ENCODE measurements around the gene MAML2. TPM values are rescaled to one million over a fixed set of nuclear protein-coding genes. Genes with fewer than 3 reads are reported as not detected.
"Not testable (repeated sequence)": the region's sequence is repeated elsewhere in the genome, so short reads cannot be mapped to it uniquely, and the experiment has no call there.

Gene MAML2
- total RNA-seq, 1 donor from 2014 or later, result 1.3 TPM

DNA sequence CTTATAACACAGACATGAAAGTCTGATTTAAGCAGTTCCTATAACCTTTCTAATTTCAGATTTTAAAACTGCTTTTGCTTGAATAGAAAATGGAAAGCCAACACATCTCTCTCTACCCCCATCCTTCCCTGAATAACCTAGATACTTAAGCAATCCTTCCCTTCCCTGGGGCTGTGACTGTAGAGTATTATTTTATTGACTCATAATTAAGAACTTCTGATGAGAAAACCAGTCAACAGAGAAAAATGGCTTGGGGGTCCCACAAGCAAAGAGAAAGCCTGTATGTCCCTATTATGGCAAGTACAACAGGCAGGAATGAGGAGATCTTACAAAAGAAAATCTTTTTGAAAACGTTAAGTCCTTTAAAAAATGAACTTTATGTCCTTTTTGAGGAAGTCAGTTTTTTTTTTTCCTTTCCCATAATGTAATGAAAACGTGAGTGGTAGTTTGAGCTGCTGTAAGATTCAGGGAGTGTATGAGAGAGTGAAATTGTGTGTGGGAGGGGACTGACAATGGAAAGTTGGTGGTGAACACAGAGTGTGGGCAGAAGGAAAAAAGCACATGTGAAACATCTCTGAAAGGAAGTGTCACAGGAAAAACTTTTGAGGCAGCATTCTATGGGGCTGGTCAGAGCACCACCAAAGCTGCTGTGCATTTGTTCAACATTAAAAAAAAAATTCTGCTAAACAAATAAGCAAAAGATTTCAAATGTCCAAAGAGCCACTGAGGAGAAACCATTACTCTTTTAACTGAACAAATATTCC is 154.6 kb downstream of the MAML2 start:
- no peaks in the 10 kb centered on the region for H3K36me3 ChIP-seq (ENCODE audit: control insufficient read depth, insufficient read depth, low read length)
- DNase-seq (ENCODE audit: low read depth), result peak; percentile 86
- no peak for FAIRE-seq
- H3K4me3 ChIP-seq (ENCODE audit: low read depth, low read length), result no peak overlapping the region
- no peak for TF ChIP-seq CTCF (IDR thresholded peaks at IDR 0.05; ENCODE audit: insufficient read depth, low read length, severe bottlenecking)
- no peaks in the 10 kb centered on the region for H3K27me3 ChIP-seq (ENCODE audit: control insufficient read depth, insufficient read depth, low read length)

DNA sequence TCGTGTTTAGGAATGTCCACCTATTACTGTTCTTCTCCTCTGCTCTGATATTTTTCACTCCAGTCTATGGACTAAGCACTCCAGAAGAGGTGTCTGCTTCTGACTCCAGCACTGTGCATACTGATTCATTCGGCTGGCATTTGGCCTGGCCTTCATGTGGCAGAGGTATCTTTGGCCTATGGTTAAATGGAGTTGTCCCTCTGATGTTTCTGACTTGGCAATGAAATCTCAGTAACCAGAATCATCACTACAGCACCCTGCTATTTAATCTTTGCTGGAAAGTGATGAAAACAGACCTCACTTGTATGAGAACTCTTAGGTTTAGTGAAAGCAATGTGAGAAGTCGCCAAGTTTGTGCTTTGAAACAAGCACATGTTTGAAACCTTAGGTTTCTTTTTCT is 155.2 kb downstream of the MAML2 start:
- FAIRE-seq (no peak), DNase-seq (ENCODE audit: low read depth) (peak; percentile 80)
- H3K36me3 ChIP-seq (ENCODE audit: control insufficient read depth, insufficient read depth, low read length), result no peaks in the 10 kb centered on the region
- no peak overlapping the region for H3K4me3 ChIP-seq (ENCODE audit: low read depth, low read length)
- no peaks in the 10 kb centered on the region for H3K27me3 ChIP-seq (ENCODE audit: control insufficient read depth, insufficient read depth, low read length)
- no peak for TF ChIP-seq CTCF (IDR thresholded peaks at IDR 0.05; ENCODE audit: insufficient read depth, low read length, severe bottlenecking)

DNA sequence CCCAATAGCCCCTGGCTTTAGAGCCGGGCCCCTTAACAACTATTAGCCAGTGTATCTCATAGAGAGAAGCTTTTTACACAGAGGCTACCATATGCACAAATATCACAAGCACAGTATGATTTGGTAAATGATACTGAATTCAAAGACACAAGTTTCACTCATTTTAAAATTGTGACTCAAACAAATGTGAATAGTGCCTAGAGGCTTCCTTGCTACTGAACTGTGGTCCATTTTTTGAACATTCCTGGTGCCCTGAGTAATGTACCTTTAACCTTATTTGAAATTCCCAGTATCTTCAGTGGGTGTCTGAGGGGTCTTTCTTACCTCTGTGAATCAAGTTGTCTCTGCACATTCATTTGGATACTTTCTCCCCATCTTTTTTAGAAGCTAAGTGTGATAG is 156.2 kb downstream of the MAML2 start:
- DNase-seq (ENCODE audit: low read depth), result peak; percentile 44
- no peaks in the 10 kb centered on the region for H3K36me3 ChIP-seq (ENCODE audit: control insufficient read depth, insufficient read depth, low read length)
- no peak for FAIRE-seq
- no peak overlapping the region for H3K4me3 ChIP-seq (ENCODE audit: low read depth, low read length)
- H3K27me3 ChIP-seq (ENCODE audit: control insufficient read depth, insufficient read depth, low read length), result no peaks in the 10 kb centered on the region
- TF ChIP-seq CTCF (IDR thresholded peaks at IDR 0.05; ENCODE audit: insufficient read depth, low read length, severe bottlenecking), result no peak

DNA sequence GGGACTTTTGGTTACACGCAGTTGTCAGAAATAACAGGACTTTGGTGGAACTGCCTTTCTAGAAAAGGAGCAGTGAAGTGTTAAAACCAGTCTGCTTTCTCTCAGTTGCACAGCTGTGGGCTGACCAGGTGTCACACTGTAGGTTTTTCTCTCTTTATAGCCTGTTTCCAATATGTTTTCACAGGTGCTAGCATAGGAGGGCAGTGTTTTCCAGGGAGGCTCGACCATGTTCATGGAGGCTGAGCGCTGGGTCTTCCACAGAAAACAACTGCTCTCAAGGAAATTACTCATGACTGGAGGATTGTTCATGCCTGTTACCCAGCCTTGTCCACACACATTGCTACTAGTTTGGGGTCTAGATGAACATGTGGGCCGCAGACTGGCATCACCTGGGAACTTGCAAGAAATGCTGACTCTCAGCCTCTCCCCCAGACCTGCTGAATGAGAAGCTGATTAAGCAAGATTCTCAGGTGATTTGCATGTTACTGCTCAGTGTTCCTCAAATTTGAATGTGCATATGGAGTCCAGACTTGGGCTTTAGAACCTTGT is 157.7 kb downstream of the MAML2 start:
- no peaks in the 10 kb centered on the region for H3K27me3 ChIP-seq (ENCODE audit: control insufficient read depth, insufficient read depth, low read length)
- no peak overlapping the region for H3K4me3 ChIP-seq (ENCODE audit: low read depth, low read length)
- H3K36me3 ChIP-seq (ENCODE audit: control insufficient read depth, insufficient read depth, low read length), result no peaks in the 10 kb centered on the region
- DNase-seq (ENCODE audit: low read depth) (no peak), FAIRE-seq (no peak)
- TF ChIP-seq CTCF (IDR thresholded peaks at IDR 0.05; ENCODE audit: insufficient read depth, low read length, severe bottlenecking), result no peak

GRCh38 chr11:96180937-96181336 is 162.1 kb downstream of the MAML2 start:
- FAIRE-seq; H3K4me3 ChIP-seq (ENCODE audit: low read depth, low read length); DNase-seq (ENCODE audit: low read depth); H3K27me3 ChIP-seq (ENCODE audit: control insufficient read depth, insufficient read depth, low read length); H3K36me3 ChIP-seq (ENCODE audit: control insufficient read depth, insufficient read depth, low read length): not testable (repeated sequence)

DNA sequence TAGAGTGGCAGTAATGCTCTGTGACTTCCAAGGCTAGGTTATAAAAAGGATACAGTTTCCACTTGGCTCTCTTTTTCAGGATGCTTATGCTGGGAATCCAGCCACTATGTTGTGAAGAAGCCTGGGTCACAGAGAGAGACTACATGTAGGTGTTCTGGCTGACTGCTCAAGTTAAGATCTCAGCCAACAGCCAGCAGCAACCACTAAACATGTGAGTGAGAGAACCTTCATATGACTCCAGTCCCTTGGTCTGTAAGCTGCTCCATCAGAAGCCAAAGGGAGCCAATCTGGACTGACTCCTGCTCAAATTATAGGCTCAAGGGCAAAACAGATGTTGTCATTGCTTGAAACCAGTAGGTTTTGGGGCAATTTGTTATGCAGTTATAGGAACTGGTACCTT is 162.7 kb downstream of the MAML2 start:
- H3K36me3 ChIP-seq (ENCODE audit: control insufficient read depth, insufficient read depth, low read length), result no peaks in the 10 kb centered on the region
- no peak overlapping the region for H3K4me3 ChIP-seq (ENCODE audit: low read depth, low read length)
- no peaks in the 10 kb centered on the region for H3K27me3 ChIP-seq (ENCODE audit: control insufficient read depth, insufficient read depth, low read length)
- FAIRE-seq, result peak; percentile 18
- no peak for TF ChIP-seq CTCF (IDR thresholded peaks at IDR 0.05; ENCODE audit: insufficient read depth, low read length, severe bottlenecking)
- no peak for DNase-seq (ENCODE audit: low read depth)
